ENCODE data around the gene MDN1.

MDN1 gene

GRCh38 chr6:89790403-89790802 is 29.2 kb downstream of the MDN1 start:
- H3K4me2 ChIP-seq (ENCODE audit: insufficient read depth, low read length) = no peak overlapping the region
- no peak overlapping the region for H3K4me3 ChIP-seq (ENCODE audit: low read depth in 1 of 2, low read length in 2 of 2)
- peaks cover 8% of the 10 kb centered on the region; the same call in 1 of the 2 replicates for H4K20me1 ChIP-seq (ENCODE audit: insufficient read depth, low read length)
- H3K9ac ChIP-seq (ENCODE audit: low read depth, low read length) = no peak overlapping the region
- peaks cover 3% of the 10 kb centered on the region; the same call in 1 of the 2 replicates for H3K79me2 ChIP-seq (ENCODE audit: insufficient read depth, low read length)
- no peaks in the 10 kb centered on the region for H3K9me3 ChIP-seq (ENCODE audit: insufficient read depth, low read length, severe bottlenecking)
- H3K4me1 ChIP-seq (ENCODE audit: insufficient read depth, low read length) = peaks cover 19% of the 10 kb centered on the region
- H3K36me3 ChIP-seq (ENCODE audit: insufficient read depth, low read length) = peaks cover 86% of the 10 kb centered on the region
- no peak overlapping the region for H2AFZ ChIP-seq (ENCODE audit: low read depth, low read length)
- ATAC-seq (ENCODE audit: insufficient read depth, low read depth) (no peak), DNase-seq (no peak)
- H3K27me3 ChIP-seq (ENCODE audit: insufficient read depth, low read length, poor library complexity) = no peaks in the 10 kb centered on the region
- TF ChIP-seq EZH2 (IDR thresholded peaks at IDR 0.05; ENCODE audit: borderline replicate concordance, low read depth, low read length, severe bottlenecking) (no peak), CTCF (IDR thresholded peaks at IDR 0.05; ENCODE audit: borderline replicate concordance, extremely low read depth, low read length, poor library complexity, severe bottlenecking) (no peak)
- H3K27ac ChIP-seq (ENCODE audit: low read length) = no peak overlapping the region

GRCh38 chr6:89789980-89790379 is 29.6 kb downstream of the MDN1 start:
- H3K79me2 ChIP-seq (ENCODE audit: insufficient read depth, low read length) = peaks cover 3% of the 10 kb centered on the region; the same call in 1 of the 2 replicates
- no peak overlapping the region for H2AFZ ChIP-seq (ENCODE audit: low read depth, low read length)
- H4K20me1 ChIP-seq (ENCODE audit: insufficient read depth, low read length) = peaks cover 8% of the 10 kb centered on the region; the same call in 1 of the 2 replicates
- H3K27ac ChIP-seq (ENCODE audit: low read length) = no peak overlapping the region
- no peak overlapping the region for H3K4me2 ChIP-seq (ENCODE audit: insufficient read depth, low read length)
- no peak overlapping the region for H3K9ac ChIP-seq (ENCODE audit: low read depth, low read length)
- H3K4me3 ChIP-seq (ENCODE audit: low read depth in 1 of 2, low read length in 2 of 2) = no peak overlapping the region
- H3K4me1 ChIP-seq (ENCODE audit: insufficient read depth, low read length) = peaks cover 15% of the 10 kb centered on the region
- H3K36me3 ChIP-seq (ENCODE audit: insufficient read depth, low read length) = peaks cover 86% of the 10 kb centered on the region
- H3K27me3 ChIP-seq (ENCODE audit: insufficient read depth, low read length, poor library complexity) = no peaks in the 10 kb centered on the region
- no peak for ATAC-seq (ENCODE audit: insufficient read depth, low read depth)
- no peak for DNase-seq
- TF ChIP-seq EZH2 (IDR thresholded peaks at IDR 0.05; ENCODE audit: borderline replicate concordance, low read depth, low read length, severe bottlenecking) (no peak), CTCF (IDR thresholded peaks at IDR 0.05; ENCODE audit: borderline replicate concordance, extremely low read depth, low read length, poor library complexity, severe bottlenecking) (no peak)
- no peaks in the 10 kb centered on the region for H3K9me3 ChIP-seq (ENCODE audit: insufficient read depth, low read length, severe bottlenecking)

- H3K9ac ChIP-seq (ENCODE audit: low read depth, low read length) = no peak overlapping the region
- no peaks in the 10 kb centered on the region for H3K27me3 ChIP-seq (ENCODE audit: insufficient read depth, low read length, poor library complexity)
- H3K4me3 ChIP-seq (ENCODE audit: low read depth in 1 of 2, low read length in 2 of 2) = no peak overlapping the region
- H3K4me1 ChIP-seq (ENCODE audit: insufficient read depth, low read length) = no peaks in the 10 kb centered on the region
- H3K27ac ChIP-seq (ENCODE audit: low read length) = no peak overlapping the region
- H4K20me1 ChIP-seq (ENCODE audit: insufficient read depth, low read length) = no peaks in the 10 kb centered on the region; the same call in 1 of the 2 replicates
- no peaks in the 10 kb centered on the region for H3K79me2 ChIP-seq (ENCODE audit: insufficient read depth, low read length)
- DNase-seq = no peak
- no peak for ATAC-seq (ENCODE audit: insufficient read depth, low read depth)
- no peaks in the 10 kb centered on the region for H3K9me3 ChIP-seq (ENCODE audit: insufficient read depth, low read length, severe bottlenecking)
- H3K36me3 ChIP-seq (ENCODE audit: insufficient read depth, low read length) = peaks cover 87% of the 10 kb centered on the region
- TF ChIP-seq EZH2 (IDR thresholded peaks at IDR 0.05; ENCODE audit: borderline replicate concordance, low read depth, low read length, severe bottlenecking) (no peak), CTCF (IDR thresholded peaks at IDR 0.05; ENCODE audit: borderline replicate concordance, extremely low read depth, low read length, poor library complexity, severe bottlenecking) (no peak)
- no peak overlapping the region for H2AFZ ChIP-seq (ENCODE audit: low read depth, low read length)
- no peak overlapping the region for H3K4me2 ChIP-seq (ENCODE audit: insufficient read depth, low read length)
Observed at GRCh38 chr6:89787660-89788328, 31.8 kb downstream of the MDN1 start.

Data from DND-41 (cell line).